Fibroblast of lung (primary cell): ENCODE results near the gene NCOA5. TPM values are rescaled to one million over a fixed set of nuclear protein-coding genes. Genes with fewer than 3 reads are reported as not detected.

ENCODE experiments used
- DNase-seq, 2 donors: peaks; one replicate each; pipeline versions ENCODE4 v3.0.0 to v3.0.0-alpha.2; 2010; ENCODE audit warnings: low read depth in 2 of 2
- H2AFZ ChIP-seq: 2 replicates; pipeline ENCODE4 v1.5.1; 2012; ENCODE audit warnings: low read length, control low read depth, inconsistent platforms
- H3K27ac ChIP-seq: 2 replicates; pipeline ENCODE4 v1.5.1; 2011; ENCODE audit warnings: low read length, control low read depth; ENCODE audit not compliant: insufficient read depth
- H3K27me3 ChIP-seq: 2 replicates; pipeline ENCODE4 v1.5.1; 2011; ENCODE audit warnings: mild to moderate bottlenecking, low read length; ENCODE audit not compliant: control insufficient read depth, insufficient read depth
- H3K36me3 ChIP-seq: 2 replicates; pipeline ENCODE4 v1.5.1; 2011; ENCODE audit warnings: low read length; ENCODE audit not compliant: control insufficient read depth, insufficient read depth
- H3K4me1 ChIP-seq: 2 replicates; pipeline ENCODE4 v1.5.1; 2011; ENCODE audit warnings: low read length; ENCODE audit not compliant: control insufficient read depth, insufficient read depth; ENCODE audit errors: extremely low read depth
- H3K4me2 ChIP-seq: 2 replicates; pipeline ENCODE4 v1.5.1; 2011; ENCODE audit warnings: low read length, control low read depth; ENCODE audit not compliant: insufficient read depth; ENCODE audit errors: extremely low read depth
- H3K4me3 ChIP-seq, 4 experiments: fragments of 200-600 bp in 1 of 4; sonication (generic) in 1 of 4; replicated peaks in 1 of 4; 2 replicates each; pipeline ENCODE4 v1.5.1; 2011 to 2016; ENCODE audit warnings: low read length in 4 of 4, low read depth in 3 of 4, mild to moderate bottlenecking in 3 of 4, control low read depth in 2 of 4, inconsistent platforms in 1 of 4, mixed read lengths in 1 of 4; ENCODE audit not compliant: insufficient read depth in 1 of 4; ENCODE audit errors: control extremely low read depth in 1 of 4
- H3K79me2 ChIP-seq: 2 replicates; pipeline ENCODE4 v1.5.1; 2012; ENCODE audit warnings: mild to moderate bottlenecking, low read length, inconsistent platforms; ENCODE audit not compliant: control insufficient read depth, insufficient read depth
- H3K9ac ChIP-seq: 2 replicates; pipeline ENCODE4 v1.5.1; 2011; ENCODE audit warnings: mild to moderate bottlenecking, low read length, control low read depth; ENCODE audit not compliant: insufficient read depth
- H3K9me3 ChIP-seq: 2 replicates; pipeline ENCODE4 v1.5.1; 2012; ENCODE audit warnings: low read depth, low read length; ENCODE audit not compliant: control insufficient read depth, insufficient read depth
- H4K20me1 ChIP-seq: 2 replicates; pipeline ENCODE4 v1.5.1; 2011; ENCODE audit warnings: low read length; ENCODE audit not compliant: control insufficient read depth, insufficient read depth; ENCODE audit errors: extremely low read depth
- EZH2 ChIP-seq: IDR thresholded peaks from 2 replicates; pipeline ENCODE4 v1.5.1; 2012; ENCODE audit warnings: low read length, control low read depth, mild to moderate bottlenecking; ENCODE audit errors: missing control alignments
- polyA plus RNA-seq, 2 donors: library from polyadenylated mRNA; depleted of rRNA in 1 of 2; stranded (reverse) in 1 of 2; unstranded in 1 of 2; fragments of >200 nt; gene quantifications; 2 replicates each; pipeline ENCODE4 v1.2.1, GENCODE V29; 2011 to 2012; ENCODE audit warnings: missing spikeins in 1 of 2
- total RNA-seq: library from RNA; depleted of rRNA; stranded (reverse); fragments of >200 nt; gene quantifications from 2 replicates; pipeline ENCODE4 v1.2.1, GENCODE V29; 2014
- TF ChIP-seq, protein P1 (sequence below), 2 donors: IDR thresholded peaks in 1 of 2; conservative IDR thresholded peaks in 1 of 2; 1 replicate in 1 of 2; 2 replicates in 1 of 2; pipeline ENCODE4 v1.5.1; 2011 to 2012; ENCODE audit warnings: low read length in 2 of 2, control low read depth in 1 of 2, inconsistent platforms in 1 of 2, low read depth in 1 of 2, mild to moderate bottlenecking in 1 of 2

The NCOA5 gene
- total and polyA plus RNA-seq, 2 donors (not counting 1 experiment from before 2014, with no cell fraction given) = 8.1 to 18.0 TPM

DNA sequence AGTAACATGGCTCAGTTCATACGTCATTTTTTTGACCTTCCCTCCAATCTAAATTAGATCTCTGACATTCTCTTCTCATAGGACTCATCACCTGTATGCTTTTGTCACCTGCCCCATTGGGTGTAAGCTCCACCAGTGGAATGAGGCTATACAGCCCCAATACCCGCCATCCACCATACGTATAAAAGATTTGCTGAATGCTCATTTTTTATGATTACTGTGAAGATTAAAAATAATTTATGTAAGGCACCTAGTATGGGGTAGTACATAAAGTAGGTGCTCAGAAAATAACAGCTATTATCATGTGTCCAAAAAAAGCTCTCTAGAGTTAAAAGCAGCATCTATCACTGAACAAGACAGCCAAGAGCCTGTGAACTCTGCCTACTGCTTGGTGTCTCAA is 24.1 kb downstream of the NCOA5 start:
- Histone ChIP-seq H3K4me1 (no peaks in the 10 kb centered on the region), H3K27ac (no peak overlapping the region), H3K4me2 (no peak overlapping the region), H3K9me3 (no peaks in the 10 kb centered on the region), H2AFZ (no peak overlapping the region), H3K9ac (no peak overlapping the region), H4K20me1 (no peaks in the 10 kb centered on the region), H3K79me2 (no peaks in the 10 kb centered on the region), H3K36me3 (peaks cover 15% of the 10 kb centered on the region), H3K4me3 (no peak overlapping the region), H3K27me3 (no peaks in the 10 kb centered on the region)
- TF ChIP-seq, protein P1, sequence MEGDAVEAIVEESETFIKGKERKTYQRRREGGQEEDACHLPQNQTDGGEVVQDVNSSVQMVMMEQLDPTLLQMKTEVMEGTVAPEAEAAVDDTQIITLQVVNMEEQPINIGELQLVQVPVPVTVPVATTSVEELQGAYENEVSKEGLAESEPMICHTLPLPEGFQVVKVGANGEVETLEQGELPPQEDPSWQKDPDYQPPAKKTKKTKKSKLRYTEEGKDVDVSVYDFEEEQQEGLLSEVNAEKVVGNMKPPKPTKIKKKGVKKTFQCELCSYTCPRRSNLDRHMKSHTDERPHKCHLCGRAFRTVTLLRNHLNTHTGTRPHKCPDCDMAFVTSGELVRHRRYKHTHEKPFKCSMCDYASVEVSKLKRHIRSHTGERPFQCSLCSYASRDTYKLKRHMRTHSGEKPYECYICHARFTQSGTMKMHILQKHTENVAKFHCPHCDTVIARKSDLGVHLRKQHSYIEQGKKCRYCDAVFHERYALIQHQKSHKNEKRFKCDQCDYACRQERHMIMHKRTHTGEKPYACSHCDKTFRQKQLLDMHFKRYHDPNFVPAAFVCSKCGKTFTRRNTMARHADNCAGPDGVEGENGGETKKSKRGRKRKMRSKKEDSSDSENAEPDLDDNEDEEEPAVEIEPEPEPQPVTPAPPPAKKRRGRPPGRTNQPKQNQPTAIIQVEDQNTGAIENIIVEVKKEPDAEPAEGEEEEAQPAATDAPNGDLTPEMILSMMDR (conservative IDR thresholded peaks at IDR 0.05 in 1 of 2, IDR thresholded peaks at IDR 0.05 in 1 of 2; ENCODE audit: low read depth in 1 of 2, low read length in 2 of 2) = no peak
- no peak for TF ChIP-seq EZH2
- no peak for DNase-seq

DNA sequence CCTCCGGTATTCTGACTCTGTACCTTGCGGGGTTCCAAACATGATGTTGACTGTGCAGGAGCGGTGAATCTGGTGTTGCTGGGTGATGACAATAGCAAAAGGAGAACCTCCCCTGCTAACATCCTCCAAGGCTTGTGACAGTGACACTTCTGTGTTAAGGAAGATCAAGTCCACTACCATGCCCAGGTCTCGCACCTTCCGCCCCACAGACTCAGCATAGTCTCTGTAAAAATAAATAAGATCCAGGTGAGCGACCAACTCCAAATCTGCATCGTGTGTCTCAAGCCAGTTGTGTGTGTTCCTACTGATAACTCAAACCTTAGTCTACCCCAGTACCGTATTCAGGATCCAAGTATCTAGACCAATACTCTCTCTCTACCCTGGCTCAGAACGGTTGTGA is 24.8 kb downstream of the NCOA5 start:
- Histone ChIP-seq H3K36me3 (peaks cover 15% of the 10 kb centered on the region), H3K79me2 (no peaks in the 10 kb centered on the region), H3K27me3 (no peaks in the 10 kb centered on the region), H3K4me1 (no peaks in the 10 kb centered on the region), H2AFZ (no peak overlapping the region), H3K4me3 (no peak overlapping the region), H3K4me2 (no peak overlapping the region), H3K27ac (no peak overlapping the region), H4K20me1 (no peaks in the 10 kb centered on the region), H3K9ac (no peak overlapping the region), H3K9me3 (no peaks in the 10 kb centered on the region)
- no peak for DNase-seq
- no peak for TF ChIP-seq EZH2

DNA sequence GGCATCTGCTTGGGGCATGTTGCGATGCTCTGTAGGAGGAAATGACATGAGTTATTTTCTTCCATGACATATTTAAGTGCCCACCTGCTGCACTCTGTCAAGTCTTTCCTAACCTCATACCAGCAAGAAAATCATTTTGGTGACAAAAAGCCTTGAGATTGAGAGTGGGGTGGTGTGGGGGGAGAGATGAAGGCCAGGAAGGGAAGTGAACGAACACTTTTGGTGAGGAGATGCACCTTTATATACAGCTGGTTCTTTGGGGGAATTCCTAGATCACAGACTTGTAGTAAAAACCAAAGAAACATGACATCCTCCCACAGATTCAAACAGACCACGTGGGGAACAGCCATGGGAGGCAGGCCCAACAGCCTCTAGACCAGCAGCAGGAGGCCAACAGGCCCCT is 26.1 kb downstream of the NCOA5 start:
- Histone ChIP-seq H3K9ac (no peak overlapping the region), H2AFZ (no peak overlapping the region), H3K27ac (no peak overlapping the region), H3K4me1 (peaks cover 2% of the 10 kb centered on the region), H3K4me2 (no peak overlapping the region), H3K9me3 (no peaks in the 10 kb centered on the region), H3K79me2 (no peaks in the 10 kb centered on the region), H3K27me3 (no peaks in the 10 kb centered on the region), H4K20me1 (no peaks in the 10 kb centered on the region), H3K36me3 (peaks cover 15% of the 10 kb centered on the region), H3K4me3 (no peak overlapping the region)
- TF ChIP-seq, protein P1 (conservative IDR thresholded peaks at IDR 0.05 in 1 of 2, IDR thresholded peaks at IDR 0.05 in 1 of 2; ENCODE audit: low read depth in 1 of 2, low read length in 2 of 2) = no peak
- TF ChIP-seq EZH2 = no peak
- DNase-seq = no peak
